ENCODE results near the gene GDF7. TPM values are rescaled to one million over a fixed set of nuclear protein-coding genes. Genes with fewer than 3 reads are reported as not detected.
A peak's percentile ranks its signal among the peaks of the same experiment; 100 is the strongest.

GDF7 gene
- polyA plus RNA-seq, 3 donors = not detected

- H2AFZ ChIP-seq (ENCODE audit: insufficient read depth, low read depth, low read length, poor library complexity, severe bottlenecking) = no peak overlapping the region
- WGBS (ENCODE audit: insufficient coverage) = 38% methylated on average over 16 of the region's 16 CpGs
- H3K4me3 ChIP-seq (replicated peaks in 1 of 3; ENCODE audit: low read depth in 2 of 3, low read length in 3 of 3) = no peak overlapping the region
- Mint-ChIP-seq H3K4me1 (peaks cover 10% of the 10 kb centered on the region), H3K27ac (peak overlapping the region in 1 of 7 donors; percentile 19), H3K9me3 (peaks cover 0 to 13% (median 2%) of the 10 kb centered on the region in 7 donors), H3K27me3 (ENCODE audit: low read depth in 3 of 3) (peaks cover 46 to 53% (median 52%) of the 10 kb centered on the region in 3 donors), H3K36me3 (peaks cover 0 to 3% of the 10 kb centered on the region in 2 donors), H3K4me3 (peak overlapping the region in 1 of 2 donors; percentile 62)
- no peak for TF ChIP-seq CTCF (IDR thresholded peaks at IDR 0.05)
- H4K20me1 ChIP-seq (ENCODE audit: insufficient read depth, low read length) = no peaks in the 10 kb centered on the region
- H3K4me2 ChIP-seq (replicated peaks; ENCODE audit: extremely low read depth, low read length, poor library complexity, severe bottlenecking) = no peak overlapping the region
- DNase-seq = no peak
- no peak overlapping the region for H3K9ac ChIP-seq (ENCODE audit: insufficient read depth, low read length, poor library complexity, severe bottlenecking)
- H3K79me2 ChIP-seq (ENCODE audit: insufficient read depth, low read length) = no peaks in the 10 kb centered on the region
- H3K36me3 ChIP-seq (replicated peaks in 1 of 2; ENCODE audit: control insufficient read depth in 1 of 2, insufficient read depth in 2 of 2, low read length in 2 of 2) = no peaks in the 10 kb centered on the region
- peaks cover 13 to 36% of the 10 kb centered on the region in 2 donors for H3K27me3 ChIP-seq (ENCODE audit: control insufficient read depth in 2 of 2, insufficient read depth in 2 of 2, low read length in 2 of 2)
- intact Hi-C loops (cut with micrococcal nuclease) = no loop called here
- H3K4me1 ChIP-seq (ENCODE audit: control insufficient read depth in 1 of 2, insufficient read depth in 2 of 2, low read length in 2 of 2) = no peaks in the 10 kb centered on the region
- H3K9me3 ChIP-seq (replicated peaks in 1 of 2; ENCODE audit: control insufficient read depth in 1 of 2, insufficient read depth in 1 of 2, low read length in 2 of 2) = peaks cover 0 to 2% of the 10 kb centered on the region in 2 donors
- H3K27ac ChIP-seq (ENCODE audit: low read depth in 1 of 2, low read length in 2 of 2) = no peak overlapping the region
These were observed 8.2 kb downstream of the GDF7 start for GRCh38 chr2:20674974-20675679.

- DNase-seq = no peak
- intact Hi-C loops (cut with micrococcal nuclease) = no loop called here
- 36% methylated on average over 3 of the region's 6 CpGs for WGBS (ENCODE audit: insufficient coverage)
- H3K27ac Mint-ChIP-seq = no peak overlapping the region
- Histone ChIP-seq H3K27me3 (ENCODE audit: control insufficient read depth in 2 of 2, insufficient read depth in 2 of 2, low read length in 2 of 2) (peaks cover 11 to 34% of the 10 kb centered on the region in 2 donors), H3K4me1 (ENCODE audit: control insufficient read depth in 1 of 2, insufficient read depth in 2 of 2, low read length in 2 of 2) (no peaks in the 10 kb centered on the region), H3K79me2 (ENCODE audit: insufficient read depth, low read length) (no peaks in the 10 kb centered on the region), H4K20me1 (ENCODE audit: insufficient read depth, low read length) (no peaks in the 10 kb centered on the region), H3K4me3 (replicated peaks in 1 of 3; ENCODE audit: low read depth in 2 of 3, low read length in 3 of 3) (no peak overlapping the region), H3K27ac (ENCODE audit: low read depth in 1 of 2, low read length in 2 of 2) (no peak overlapping the region), H3K9me3 (replicated peaks in 1 of 2; ENCODE audit: control insufficient read depth in 1 of 2, insufficient read depth in 1 of 2, low read length in 2 of 2) (peaks cover 0 to 2% of the 10 kb centered on the region in 2 donors), H3K9ac (ENCODE audit: insufficient read depth, low read length, poor library complexity, severe bottlenecking) (no peak overlapping the region), H3K4me2 (replicated peaks; ENCODE audit: extremely low read depth, low read length, poor library complexity, severe bottlenecking) (no peak overlapping the region), H2AFZ (ENCODE audit: insufficient read depth, low read depth, low read length, poor library complexity, severe bottlenecking) (no peak overlapping the region), H3K36me3 (replicated peaks in 1 of 2; ENCODE audit: control insufficient read depth in 1 of 2, insufficient read depth in 2 of 2, low read length in 2 of 2) (no peaks in the 10 kb centered on the region)
- peaks cover 10% of the 10 kb centered on the region for H3K4me1 Mint-ChIP-seq
- H3K27me3 Mint-ChIP-seq (ENCODE audit: low read depth in 3 of 3) = peaks cover 41 to 46% (median 45%) of the 10 kb centered on the region in 3 donors
- peaks cover 2 to 3% of the 10 kb centered on the region in 2 donors for H3K36me3 Mint-ChIP-seq
- H3K9me3 Mint-ChIP-seq = peaks cover 0 to 13% (median 0%) of the 10 kb centered on the region in 7 donors
- no peak overlapping the region for H3K4me3 Mint-ChIP-seq
- TF ChIP-seq CTCF (IDR thresholded peaks at IDR 0.05) = no peak
These were observed 8.9 kb downstream of the GDF7 start for GRCh38 chr2:20675701-20676352.

Measured in CD14-positive monocyte (primary cell).